H9 (cell line): ENCODE data around the gene FAT1. TPM values are rescaled to one million over a fixed set of nuclear protein-coding genes. Genes with fewer than 3 reads are reported as not detected.

Experiments used
- DNase-seq: peaks from one replicate; pipeline ENCODE4 v3.0.0-alpha.2; 2017
- H2AFZ ChIP-seq: one replicate; pipeline ENCODE4 v1.6.1; 2013; ENCODE audit warnings: mild to moderate bottlenecking, low read length, control low read depth, moderate library complexity
- H2AK5ac ChIP-seq: 2 replicates; pipeline ENCODE4 v1.6.1; 2013; ENCODE audit warnings: low read length, control low read depth, mixed read lengths; ENCODE audit not compliant: insufficient read length
- H2BK120ac ChIP-seq: one replicate; pipeline ENCODE4 v1.6.1; 2013; ENCODE audit warnings: low read depth, mild to moderate bottlenecking, low read length, control low read depth, inconsistent platforms; ENCODE audit not compliant: poor library complexity, severe bottlenecking
- H2BK12ac ChIP-seq: 2 replicates; pipeline ENCODE4 v1.6.1; 2013; ENCODE audit warnings: low read length, control low read depth, mixed read lengths, low read depth; ENCODE audit not compliant: insufficient read length
- H2BK15ac ChIP-seq: 2 replicates; pipeline ENCODE4 v1.6.1; 2013; ENCODE audit warnings: low read depth, low read length, control low read depth
- H2BK20ac ChIP-seq: one replicate; pipeline ENCODE4 v1.6.1; 2013; ENCODE audit warnings: low read depth, mild to moderate bottlenecking, low read length, control low read depth, inconsistent platforms; ENCODE audit not compliant: poor library complexity, severe bottlenecking
- H2BK5ac ChIP-seq: 2 replicates; pipeline ENCODE4 v1.6.1; 2013; ENCODE audit warnings: low read length, control low read depth, mixed read lengths; ENCODE audit not compliant: insufficient read length
- H3K14ac ChIP-seq: 2 replicates; pipeline ENCODE4 v1.6.1; 2013; ENCODE audit warnings: low read length, control low read depth; ENCODE audit not compliant: insufficient read depth
- H3K18ac ChIP-seq: 2 replicates; pipeline ENCODE4 v1.6.1; 2013; ENCODE audit warnings: low read depth, mild to moderate bottlenecking, mixed read lengths, low read length, control low read depth; ENCODE audit not compliant: insufficient read length
- H3K23ac ChIP-seq: 2 replicates; pipeline ENCODE4 v1.6.1; 2013; ENCODE audit warnings: low read length, control low read depth, mixed read lengths, low read depth; ENCODE audit not compliant: insufficient read length
- H3K23me2 ChIP-seq: 2 replicates; pipeline ENCODE4 v1.6.1; 2013; ENCODE audit warnings: low read depth, mild to moderate bottlenecking, mixed read lengths, low read length, control low read depth; ENCODE audit not compliant: insufficient read length, poor library complexity, severe bottlenecking
- H3K27ac ChIP-seq: 2 replicates; pipeline ENCODE4 v1.5.1; 2013; ENCODE audit warnings: low read length, control low read depth, mixed read lengths, low read depth; ENCODE audit not compliant: insufficient read length
- H3K27me3 ChIP-seq: 2 replicates; pipeline ENCODE4 v1.6.1; 2013; ENCODE audit warnings: low read length, control low read depth, inconsistent platforms; ENCODE audit not compliant: insufficient read depth
- H3K4ac ChIP-seq: 2 replicates; pipeline ENCODE4 v1.6.1; 2013; ENCODE audit warnings: low read depth, mild to moderate bottlenecking, control low read depth, inconsistent platforms, low read length, moderate library complexity
- H3K4me1 ChIP-seq: 2 replicates; pipeline ENCODE4 v1.6.1; 2013; ENCODE audit warnings: low read length, control low read depth, inconsistent platforms; ENCODE audit not compliant: insufficient read depth
- H3K4me2 ChIP-seq: 2 replicates; pipeline ENCODE4 v1.6.1; 2013; ENCODE audit warnings: low read length, control low read depth, mixed read lengths; ENCODE audit not compliant: insufficient read length, insufficient read depth
- H3K56ac ChIP-seq: 2 replicates; pipeline ENCODE4 v1.6.1; 2013; ENCODE audit warnings: low read depth, mild to moderate bottlenecking, mixed read lengths, low read length, control low read depth; ENCODE audit not compliant: insufficient read length
- H3K79me1 ChIP-seq: 2 replicates; pipeline ENCODE4 v1.6.1; 2013; ENCODE audit warnings: low read depth, mild to moderate bottlenecking, moderate library complexity, low read length, control low read depth, inconsistent platforms; ENCODE audit not compliant: insufficient read depth, poor library complexity, severe bottlenecking
- H3K79me2 ChIP-seq: 2 replicates; pipeline ENCODE4 v1.6.1; 2013; ENCODE audit warnings: low read length, control low read depth, inconsistent platforms; ENCODE audit not compliant: insufficient read depth
- H3K9ac ChIP-seq: 2 replicates; pipeline ENCODE4 v1.6.1; 2013; ENCODE audit warnings: low read length, control low read depth, mixed read lengths; ENCODE audit not compliant: insufficient read length; ENCODE audit errors: extremely low read depth
- H3K9me3 ChIP-seq: one replicate; pipeline ENCODE4 v1.6.1; 2013; ENCODE audit warnings: low read depth, low read length, inconsistent platforms; ENCODE audit not compliant: control insufficient read depth
- H3T11ph ChIP-seq: one replicate; pipeline ENCODE4 v1.6.1; 2013; ENCODE audit warnings: mild to moderate bottlenecking, low read length, control low read depth, inconsistent platforms
- H4K20me1 ChIP-seq: one replicate; pipeline ENCODE4 v1.6.1; 2013; ENCODE audit not compliant: control insufficient read depth, insufficient read length, insufficient read depth
- H4K5ac ChIP-seq: 2 replicates; pipeline ENCODE4 v1.6.1; 2013; ENCODE audit warnings: low read depth, mild to moderate bottlenecking, mixed read lengths, low read length, control low read depth; ENCODE audit not compliant: insufficient read length
- H4K8ac ChIP-seq: replicated peaks from 2 replicates; pipeline ENCODE4 v1.6.1; 2013; ENCODE audit warnings: low read length, control low read depth, mixed read lengths, low read depth; ENCODE audit not compliant: insufficient read length
- H4K91ac ChIP-seq: 2 replicates; pipeline ENCODE4 v1.6.1; 2013; ENCODE audit warnings: low read depth, mild to moderate bottlenecking, moderate library complexity, mixed read lengths, low read length, control low read depth; ENCODE audit not compliant: insufficient read length
- H3K27ac Mint-ChIP-seq, 3 experiments: 2 replicates in 2 of 3; 3 replicates in 1 of 3; pipeline ENCODE4 v1.8.0; 2020 to 2021; ENCODE audit warnings: mixed read lengths in 3 of 3, mild to moderate bottlenecking in 1 of 3, moderate library complexity in 1 of 3
- H3K27me3 Mint-ChIP-seq: 2 replicates; pipeline ENCODE4 v1.8.0; 2021; ENCODE audit warnings: low read depth, mild to moderate bottlenecking, moderate library complexity, mixed read lengths
- H3K36me3 Mint-ChIP-seq, 3 experiments: 2 replicates in 2 of 3; 3 replicates in 1 of 3; pipeline ENCODE4 v1.8.0; 2020 to 2021; ENCODE audit warnings: low read depth in 3 of 3, mixed read lengths in 3 of 3; ENCODE audit not compliant: insufficient read depth in 1 of 3
- H3K4me1 Mint-ChIP-seq, 2 experiments: 2 replicates each; pipeline ENCODE4 v1.8.0; 2020; ENCODE audit warnings: mixed read lengths in 2 of 2
- H3K4me3 Mint-ChIP-seq, 2 experiments: 2 replicates in 1 of 2; 3 replicates in 1 of 2; pipeline ENCODE4 v1.8.0; 2020 to 2021; ENCODE audit warnings: mild to moderate bottlenecking in 2 of 2, mixed read lengths in 2 of 2, moderate library complexity in 1 of 2
- H3K9me3 Mint-ChIP-seq, 2 experiments: 2 replicates in 1 of 2; 3 replicates in 1 of 2; pipeline ENCODE4 v1.8.0; 2020; ENCODE audit warnings: mild to moderate bottlenecking in 2 of 2, mixed read lengths in 2 of 2, moderate library complexity in 1 of 2
- CTCF ChIP-seq: fragments of 200-600 bp; sonication (generic); conservative IDR thresholded peaks from 3 replicates; pipeline ENCODE4 v1.8.0; 2021; ENCODE audit warnings: antibody characterized with exemption, mild to moderate bottlenecking
- WGBS: extraction: QIAGEN DNeasy Blood & Tissue Kit; methylation state at CpG from one replicate; pipeline ENCODE4 v1.1.7; 2013; ENCODE audit warnings: missing lambda C conversion rate, low lambda C conversion rate, mixed read lengths; ENCODE audit not compliant: insufficient read length; ENCODE audit errors: extremely low coverage; 5-methylcytosine and 5-hydroxymethylcytosine counted together
- total RNA-seq: library from RNA; stranded (reverse); gene quantifications from 2 replicates; pipeline ENCODE4 v1.2.1, GENCODE V29; 2021

Gene FAT1
- total RNA-seq, 1 experiment from 2014 or later = 173 TPM

DNA sequence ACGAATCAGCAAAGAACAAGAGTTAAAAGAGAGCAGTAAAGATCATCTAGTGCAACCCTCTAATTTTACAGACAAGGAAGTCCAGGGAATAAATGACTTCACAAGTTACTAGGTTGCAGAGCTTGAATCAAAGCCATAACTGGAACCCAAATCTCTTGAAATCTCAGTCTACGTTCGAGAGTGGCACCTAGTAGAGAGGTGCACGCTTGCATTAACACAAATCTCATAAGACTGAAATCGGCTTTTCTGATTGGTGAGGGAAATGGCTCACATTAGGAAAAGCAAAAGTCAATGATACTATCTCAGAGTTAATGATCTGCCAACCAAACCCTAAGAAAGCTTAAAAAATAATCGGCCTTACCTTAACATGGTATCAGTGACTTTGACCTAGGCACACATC is 43.0 kb downstream of the FAT1 start:
- Mint-ChIP-seq H3K36me3 (peaks cover 4 to 21% (median 20%) of the 10 kb centered on the region in 3 experiments; a peak in 6 of 7 replicates), H3K4me3 (no peak overlapping the region), H3K9me3 (no peaks in the 10 kb centered on the region), H3K4me1 (peaks cover 54 to 67% of the 10 kb centered on the region in 2 experiments), H3K27me3 (no peaks in the 10 kb centered on the region), H3K27ac (peak overlapping the region in 2 of 3 experiments; percentile 22 to 90; a peak in 3 of 7 replicates)
- no peak overlapping the region for H3K18ac ChIP-seq
- H4K91ac ChIP-seq = no peak overlapping the region
- H2BK5ac ChIP-seq = no peak overlapping the region
- no peak for DNase-seq
- H3K23me2 ChIP-seq = no peaks in the 10 kb centered on the region
- H3K23ac ChIP-seq = no peak overlapping the region
- no peak overlapping the region for H3K9ac ChIP-seq
- no peaks in the 10 kb centered on the region for H3K9me3 ChIP-seq
- H2AK5ac ChIP-seq = no peak overlapping the region
- no peak overlapping the region for H2BK15ac ChIP-seq
- H3K79me2 ChIP-seq = peaks cover 8% of the 10 kb centered on the region; the same call in 1 of the 2 replicates
- no peak overlapping the region for H3K56ac ChIP-seq
- no peaks in the 10 kb centered on the region for H3K27me3 ChIP-seq
- H2AFZ ChIP-seq = no peak overlapping the region
- no peaks in the 10 kb centered on the region for H4K20me1 ChIP-seq
- no peak overlapping the region for H4K8ac ChIP-seq
- H3K4ac ChIP-seq = no peak overlapping the region
- no peak overlapping the region for H3K4me2 ChIP-seq
- no peak overlapping the region for H3T11ph ChIP-seq
- no peak overlapping the region for H2BK20ac ChIP-seq
- no peaks in the 10 kb centered on the region; the same call in 1 of the 2 replicates for H3K4me1 ChIP-seq
- no peaks in the 10 kb centered on the region for H3K79me1 ChIP-seq
- no peak overlapping the region for H2BK12ac ChIP-seq
- no CpG with 5 or more reads among the region's 6 CpGs for WGBS
- H2BK120ac ChIP-seq = no peak overlapping the region
- TF ChIP-seq CTCF = no peak
- H3K27ac ChIP-seq = no peak overlapping the region
- H3K14ac ChIP-seq = no peak overlapping the region
- H4K5ac ChIP-seq = no peak overlapping the region
